ENCODE results near the gene ZNF653.

The ZNF653 gene

GRCh38 chr19:11507370-11508078, 1.9 kb upstream of the ZNF653 start:
- Mint-ChIP-seq H3K36me3 (ENCODE audit: low read depth) (peaks cover 14% of the 10 kb centered on the region), H3K27me3 (ENCODE audit: low read depth) (no peaks in the 10 kb centered on the region), H3K27ac (no peak overlapping the region), H3K4me3 (peak overlapping the region; percentile 88 to 89 (median 89)), H3K9me3 (no peaks in the 10 kb centered on the region), H3K4me1 (peaks cover 9% of the 10 kb centered on the region)
- TF ChIP-seq CTCF (IDR thresholded peaks at IDR 0.05; ENCODE audit: unreplicated experiment in 3 of 3): no peak

GRCh38 chr19:11506967-11507366, 1.3 kb upstream of the ZNF653 start:
- H3K9me3 Mint-ChIP-seq: no peaks in the 10 kb centered on the region
- peak overlapping the region; percentile 88 to 89 (median 89) for H3K4me3 Mint-ChIP-seq
- H3K27me3 Mint-ChIP-seq (ENCODE audit: low read depth): no peaks in the 10 kb centered on the region
- no peak for TF ChIP-seq CTCF (IDR thresholded peaks at IDR 0.05; ENCODE audit: unreplicated experiment in 3 of 3)
- H3K4me1 Mint-ChIP-seq: peaks cover 9% of the 10 kb centered on the region
- peaks cover 12% of the 10 kb centered on the region for H3K36me3 Mint-ChIP-seq (ENCODE audit: low read depth)
- peak overlapping the region in 1 of 3 experiments; percentile 49 for H3K27ac Mint-ChIP-seq

GRCh38 chr19:11506101-11506555, 489 bp upstream of the ZNF653 start:
- peaks cover 7% of the 10 kb centered on the region for H3K36me3 Mint-ChIP-seq (ENCODE audit: low read depth)
- peak overlapping the region; percentile 88 to 89 (median 89) for H3K4me3 Mint-ChIP-seq
- no peaks in the 10 kb centered on the region for H3K9me3 Mint-ChIP-seq
- TF ChIP-seq CTCF (IDR thresholded peaks at IDR 0.05; ENCODE audit: unreplicated experiment in 3 of 3): no peak
- peaks cover 9% of the 10 kb centered on the region for H3K4me1 Mint-ChIP-seq
- peak overlapping the region; percentile 89 to 97 (median 95) for H3K27ac Mint-ChIP-seq
- H3K27me3 Mint-ChIP-seq (ENCODE audit: low read depth): no peaks in the 10 kb centered on the region

GRCh38 chr19:11505032-11505503, 571 bp downstream of the ZNF653 start:
- peaks cover 8% of the 10 kb centered on the region for H3K36me3 Mint-ChIP-seq (ENCODE audit: low read depth)
- H3K27ac Mint-ChIP-seq: peak overlapping the region; percentile 74 to 86 (median 76)
- no peak for TF ChIP-seq CTCF (IDR thresholded peaks at IDR 0.05; ENCODE audit: unreplicated experiment in 3 of 3)
- H3K9me3 Mint-ChIP-seq: no peaks in the 10 kb centered on the region
- no peaks in the 10 kb centered on the region for H3K27me3 Mint-ChIP-seq (ENCODE audit: low read depth)
- peaks cover 9% of the 10 kb centered on the region for H3K4me1 Mint-ChIP-seq
- H3K4me3 Mint-ChIP-seq: peak overlapping the region; percentile 86 to 89 (median 88)

GRCh38 chr19:11504502-11505031, 1.1 kb downstream of the ZNF653 start:
- H3K9me3 Mint-ChIP-seq: no peaks in the 10 kb centered on the region
- peak overlapping the region; percentile 74 to 86 (median 76) for H3K27ac Mint-ChIP-seq
- no peak for TF ChIP-seq CTCF (IDR thresholded peaks at IDR 0.05; ENCODE audit: unreplicated experiment in 3 of 3)
- H3K27me3 Mint-ChIP-seq (ENCODE audit: low read depth): no peaks in the 10 kb centered on the region
- peaks cover 8% of the 10 kb centered on the region for H3K36me3 Mint-ChIP-seq (ENCODE audit: low read depth)
- peaks cover 9% of the 10 kb centered on the region for H3K4me1 Mint-ChIP-seq
- peak overlapping the region; percentile 86 to 89 (median 88) for H3K4me3 Mint-ChIP-seq

Measured in nephron (organoid).